CD4-positive, alpha-beta T cell treated with Interleukin-15 for 4 hours (primary cell): ENCODE data around the gene SLFN14.
A peak's percentile ranks its signal among the peaks of the same experiment; 100 is the strongest.
"Not testable (repeated sequence)": the region's sequence is repeated elsewhere in the genome, so short reads cannot be mapped to it uniquely, and the experiment has no call there.

ENCODE experiments used
- DNase-seq: peaks from one replicate; pipeline ENCODE4 v3.0.0-alpha.2; 2020; ENCODE audit warnings: low spot score

SLFN14 gene

GRCh38 chr17:35521654-35522256 is 38.9 kb downstream of the SLFN14 start:
- DNase-seq, result peak; percentile 70

GRCh38 chr17:35521150-35521549 is 39.5 kb downstream of the SLFN14 start:
- no peak for DNase-seq

- DNase-seq, result no peak
These were observed 40.6 kb downstream of the SLFN14 start for GRCh38 chr17:35519906-35520442.

- DNase-seq, result peak; percentile 32
These were observed 41.2 kb downstream of the SLFN14 start for GRCh38 chr17:35519439-35519838.

GRCh38 chr17:35518431-35518830 is 42.2 kb downstream of the SLFN14 start:
- DNase-seq, result not testable (repeated sequence)

- DNase-seq, result no peak
These were observed 45.6 kb downstream of the SLFN14 start for GRCh38 chr17:35515027-35515426.

GRCh38 chr17:35514564-35514963 is 46.1 kb downstream of the SLFN14 start:
- no peak for DNase-seq
